GM23338 (cell line): ENCODE measurements around the gene TPRX1. TPM values are rescaled to one million over a fixed set of nuclear protein-coding genes. Genes with fewer than 3 reads are reported as not detected.
"Not testable (repeated sequence)": the region's sequence is repeated elsewhere in the genome, so short reads cannot be mapped to it uniquely, and the experiment has no call there.

Experiments used
- ATAC-seq: fragments of 200-7000 bp; cut with Tn5 transposase; 3 replicates; pipeline ENCODE4 v1.9.1; 2020
- DNase-seq: peaks from one replicate; pipeline ENCODE4 v3.0.0-alpha.2; 2015; ENCODE audit warnings: low spot score
- H2AFZ ChIP-seq: fragments of 200-600 bp; sonication (generic); 2 replicates; pipeline ENCODE4 v1.8.0; 2016; ENCODE audit warnings: antibody characterized with exemption, mild to moderate bottlenecking, moderate library complexity
- H3F3A ChIP-seq: fragments of 200-600 bp; sonication (generic); replicated peaks from 2 replicates; pipeline ENCODE4 v1.8.0; 2017; ENCODE audit warnings: antibody characterized with exemption, mixed run types, low read depth
- H3K27ac ChIP-seq: fragments of 200-600 bp; sonication (generic); 2 replicates; pipeline ENCODE4 v1.6.1; 2016; ENCODE audit warnings: low read depth
- H3K27me3 ChIP-seq: fragments of 200-600 bp; sonication (generic); 2 replicates; pipeline ENCODE4 v1.8.0; 2016; ENCODE audit warnings: mild to moderate bottlenecking, mixed run types, moderate library complexity; ENCODE audit not compliant: insufficient read depth
- H3K36me3 ChIP-seq: fragments of 200-600 bp; sonication (generic); 2 replicates; pipeline ENCODE4 v1.8.0; 2016; ENCODE audit warnings: mild to moderate bottlenecking; ENCODE audit not compliant: insufficient read depth
- H3K4me1 ChIP-seq: fragments of 200-600 bp; sonication (generic); 2 replicates; pipeline ENCODE4 v1.8.0; 2016; ENCODE audit warnings: mild to moderate bottlenecking, moderate library complexity; ENCODE audit not compliant: insufficient read depth
- H3K4me2 ChIP-seq: fragments of 200-600 bp; sonication (generic); 2 replicates; pipeline ENCODE4 v1.7.1; 2017; ENCODE audit warnings: mixed run types
- H3K4me3 ChIP-seq: fragments of 200-600 bp; sonication (generic); 2 replicates; pipeline ENCODE4 v1.6.1; 2016; ENCODE audit warnings: mixed run types
- H3K79me2 ChIP-seq: fragments of 200-600 bp; sonication (generic); replicated peaks from 2 replicates; pipeline ENCODE4 v1.8.0; 2017; ENCODE audit warnings: mild to moderate bottlenecking; ENCODE audit not compliant: insufficient read depth
- H3K9me2 ChIP-seq: fragments of 200-600 bp; sonication (generic); 2 replicates; pipeline ENCODE4 v1.8.0; 2017; ENCODE audit not compliant: insufficient read depth
- H4K20me1 ChIP-seq: fragments of 200-600 bp; sonication (generic); replicated peaks from 2 replicates; pipeline ENCODE4 v1.8.0; 2017; ENCODE audit warnings: mild to moderate bottlenecking; ENCODE audit not compliant: insufficient read depth
- H3K27ac Mint-ChIP-seq: 2 replicates; pipeline ENCODE4 v1.8.0; 2020; ENCODE audit warnings: inconsistent platforms, mild to moderate bottlenecking, moderate library complexity, mixed read lengths
- H3K27me3 Mint-ChIP-seq: 3 replicates; pipeline ENCODE4 v1.8.0; 2022; ENCODE audit warnings: low read depth, mild to moderate bottlenecking, moderate library complexity, mixed read lengths, inconsistent platforms; ENCODE audit not compliant: insufficient read depth, poor library complexity
- H3K36me3 Mint-ChIP-seq: 3 replicates; pipeline ENCODE4 v1.8.0; 2021; ENCODE audit warnings: low read depth, mild to moderate bottlenecking, inconsistent platforms, moderate library complexity, mixed read lengths
- H3K4me1 Mint-ChIP-seq: 3 replicates; pipeline ENCODE4 v1.8.0; 2020; ENCODE audit warnings: mild to moderate bottlenecking, inconsistent platforms, mixed read lengths
- H3K4me3 Mint-ChIP-seq: 3 replicates; pipeline ENCODE4 v1.8.0; 2021; ENCODE audit warnings: moderate library complexity, mild to moderate bottlenecking, inconsistent platforms, mixed read lengths
- H3K9me3 Mint-ChIP-seq: 3 replicates; pipeline ENCODE4 v1.8.0; 2020; ENCODE audit warnings: moderate library complexity, mild to moderate bottlenecking, inconsistent platforms, mixed read lengths
- CREB1 ChIP-seq: fragments of 250-450 bp; sonication (Bioruptor Pico); IDR thresholded peaks from 2 replicates; pipeline ENCODE4 v1.5.0; 2020; ENCODE audit warnings: low read depth, mild to moderate bottlenecking, moderate library complexity
- ETS1 ChIP-seq: IDR thresholded peaks from 2 replicates; pipeline ENCODE4 v1.6.1; 2016; ENCODE audit warnings: antibody characterized with exemption
- REST ChIP-seq: IDR thresholded peaks from one replicate; pipeline ENCODE4 v1.6.1; 2018; ENCODE audit warnings: antibody characterized with exemption; ENCODE audit not compliant: unreplicated experiment
- ZNF331 ChIP-seq: fragments of 250-450 bp; sonication (Bioruptor Pico); IDR thresholded peaks from 2 replicates; pipeline ENCODE4 v1.5.0; 2020; ENCODE audit warnings: low read depth, mild to moderate bottlenecking, moderate library complexity
- long read RNA-seq: library from polyadenylated mRNA; unstranded; transcript quantifications from one replicate; pipeline ENCODE4 v2.0.0, GENCODE V29; 2020; ENCODE audit not compliant: unreplicated experiment
- polyA plus RNA-seq: library from polyadenylated mRNA; unstranded; fragments of >200 nt; fragmentation: Nextera tagmentation; extraction: Ambion mirVana; gene quantifications from 2 replicates; pipeline ENCODE4 v1.2.1, GENCODE V29; 2016
- total RNA-seq: library from RNA; depleted of rRNA; stranded (reverse); fragments of >200 nt; shearing (Covaris generic); gene quantifications from 2 replicates; pipeline ENCODE4 v1.2.3, GENCODE V29; 2014; rRNA removed

Gene TPRX1
- total RNA-seq (0.19 and 0.28 TPM in 2 replicates), polyA plus RNA-seq (0.14 TPM in 1 of 2 replicates, not detected in the other)
- long read RNA-seq, result 0 reads

GRCh38 chr19:47804451-47804850 lies at the start of gene TPRX1:
Gene TPRX1, minus strand, starts transcription at chr19:47804551. Its CDS starts 12 bp downstream, at chr19:47804539.
- H3K4me1 ChIP-seq, H3K27ac ChIP-seq, H3K9me2 ChIP-seq, H3K4me1 Mint-ChIP-seq, H3K27ac Mint-ChIP-seq, H2AFZ ChIP-seq, H3K27me3 ChIP-seq, H3K4me3 ChIP-seq, H3K9me3 Mint-ChIP-seq, H3K79me2 ChIP-seq, ATAC-seq, H3K27me3 Mint-ChIP-seq, H4K20me1 ChIP-seq, H3K36me3 ChIP-seq, H3K4me3 Mint-ChIP-seq, H3K36me3 Mint-ChIP-seq, H3K4me2 ChIP-seq, H3F3A ChIP-seq, DNase-seq: not testable (repeated sequence)

- peaks cover 28% of the 10 kb centered on the region for H3K4me1 Mint-ChIP-seq
- H3K9me3 Mint-ChIP-seq, result peaks cover 3% of the 10 kb centered on the region; the same call in 1 of the 3 replicates
- peaks cover 27% of the 10 kb centered on the region for H3K27me3 Mint-ChIP-seq
- no peak overlapping the region for H3K4me3 ChIP-seq
- H3K36me3 Mint-ChIP-seq, result no peaks in the 10 kb centered on the region
- no peak for ATAC-seq
- peaks cover 15% of the 10 kb centered on the region for H3K4me1 ChIP-seq
- peak overlapping the region; percentile 69; the same call in 1 of the 2 replicates for H2AFZ ChIP-seq
- TF ChIP-seq REST (no peak), ETS1 (no peak), ZNF331 (CRISPR knock-in tag) (no peak), CREB1 (CRISPR knock-in tag) (no peak)
- no peak overlapping the region for H3K4me2 ChIP-seq
- no peaks in the 10 kb centered on the region for H4K20me1 ChIP-seq
- no peak overlapping the region for H3K27ac ChIP-seq
- H3K27ac Mint-ChIP-seq, result no peak overlapping the region
- H3K36me3 ChIP-seq, result no peaks in the 10 kb centered on the region
- no peak for DNase-seq
- H3F3A ChIP-seq, result peaks cover 9% of the 10 kb centered on the region; the same call in 1 of the 2 replicates
- no peaks in the 10 kb centered on the region for H3K9me2 ChIP-seq
- no peak overlapping the region for H3K4me3 Mint-ChIP-seq
- H3K79me2 ChIP-seq, result no peaks in the 10 kb centered on the region
- H3K27me3 ChIP-seq, result no peaks in the 10 kb centered on the region
These were observed 48.7 kb upstream of the TPRX1 start for GRCh38 chr19:47853003-47853402.
